ENCODE data around the gene CSMD2.

DNA sequence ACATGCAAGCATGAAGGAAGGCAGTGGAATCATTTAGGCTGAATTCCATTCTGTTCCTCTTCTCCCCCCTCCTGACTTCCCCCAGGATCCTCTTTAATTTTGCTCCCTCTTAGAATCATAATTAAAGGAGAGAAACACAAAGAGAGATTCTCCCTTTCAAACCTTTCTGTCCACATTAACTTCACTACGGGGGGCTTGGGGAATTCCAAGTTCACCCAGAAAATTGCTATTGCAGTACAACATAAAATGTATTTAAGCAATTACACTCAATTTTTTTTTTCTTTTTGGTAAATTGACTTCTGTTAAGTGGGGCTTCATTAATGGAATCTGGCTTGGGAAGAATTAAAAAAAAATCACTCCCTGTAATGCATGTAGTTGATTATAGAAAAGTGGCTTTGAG lies 314.5 kb downstream of the CSMD2 start:
- TF ChIP-seq POLR2A (IDR thresholded peaks at IDR 0.05; ENCODE audit: low read depth, low read length) = no peak
- no peak for TF ChIP-seq POLR2AphosphoS5 (IDR thresholded peaks at IDR 0.05; ENCODE audit: low read depth, low read length)
- no peak for TF ChIP-seq TAF1 (IDR thresholded peaks at IDR 0.05; ENCODE audit: borderline replicate concordance, low read depth, low read length)

All from GM12892 (cell line).